Measurements from ENCODE around the gene RAPH1.
A peak's percentile ranks its signal among the peaks of the same experiment; 100 is the strongest.

Gene RAPH1, protein sequence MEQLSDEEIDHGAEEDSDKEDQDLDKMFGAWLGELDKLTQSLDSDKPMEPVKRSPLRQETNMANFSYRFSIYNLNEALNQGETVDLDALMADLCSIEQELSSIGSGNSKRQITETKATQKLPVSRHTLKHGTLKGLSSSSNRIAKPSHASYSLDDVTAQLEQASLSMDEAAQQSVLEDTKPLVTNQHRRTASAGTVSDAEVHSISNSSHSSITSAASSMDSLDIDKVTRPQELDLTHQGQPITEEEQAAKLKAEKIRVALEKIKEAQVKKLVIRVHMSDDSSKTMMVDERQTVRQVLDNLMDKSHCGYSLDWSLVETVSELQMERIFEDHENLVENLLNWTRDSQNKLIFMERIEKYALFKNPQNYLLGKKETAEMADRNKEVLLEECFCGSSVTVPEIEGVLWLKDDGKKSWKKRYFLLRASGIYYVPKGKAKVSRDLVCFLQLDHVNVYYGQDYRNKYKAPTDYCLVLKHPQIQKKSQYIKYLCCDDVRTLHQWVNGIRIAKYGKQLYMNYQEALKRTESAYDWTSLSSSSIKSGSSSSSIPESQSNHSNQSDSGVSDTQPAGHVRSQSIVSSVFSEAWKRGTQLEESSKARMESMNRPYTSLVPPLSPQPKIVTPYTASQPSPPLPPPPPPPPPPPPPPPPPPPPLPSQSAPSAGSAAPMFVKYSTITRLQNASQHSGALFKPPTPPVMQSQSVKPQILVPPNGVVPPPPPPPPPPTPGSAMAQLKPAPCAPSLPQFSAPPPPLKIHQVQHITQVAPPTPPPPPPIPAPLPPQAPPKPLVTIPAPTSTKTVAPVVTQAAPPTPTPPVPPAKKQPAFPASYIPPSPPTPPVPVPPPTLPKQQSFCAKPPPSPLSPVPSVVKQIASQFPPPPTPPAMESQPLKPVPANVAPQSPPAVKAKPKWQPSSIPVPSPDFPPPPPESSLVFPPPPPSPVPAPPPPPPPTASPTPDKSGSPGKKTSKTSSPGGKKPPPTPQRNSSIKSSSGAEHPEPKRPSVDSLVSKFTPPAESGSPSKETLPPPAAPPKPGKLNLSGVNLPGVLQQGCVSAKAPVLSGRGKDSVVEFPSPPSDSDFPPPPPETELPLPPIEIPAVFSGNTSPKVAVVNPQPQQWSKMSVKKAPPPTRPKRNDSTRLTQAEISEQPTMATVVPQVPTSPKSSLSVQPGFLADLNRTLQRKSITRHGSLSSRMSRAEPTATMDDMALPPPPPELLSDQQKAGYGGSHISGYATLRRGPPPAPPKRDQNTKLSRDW
- total RNA-seq: 4.6 to 11.7 reads per million in 2 experiments

DNA sequence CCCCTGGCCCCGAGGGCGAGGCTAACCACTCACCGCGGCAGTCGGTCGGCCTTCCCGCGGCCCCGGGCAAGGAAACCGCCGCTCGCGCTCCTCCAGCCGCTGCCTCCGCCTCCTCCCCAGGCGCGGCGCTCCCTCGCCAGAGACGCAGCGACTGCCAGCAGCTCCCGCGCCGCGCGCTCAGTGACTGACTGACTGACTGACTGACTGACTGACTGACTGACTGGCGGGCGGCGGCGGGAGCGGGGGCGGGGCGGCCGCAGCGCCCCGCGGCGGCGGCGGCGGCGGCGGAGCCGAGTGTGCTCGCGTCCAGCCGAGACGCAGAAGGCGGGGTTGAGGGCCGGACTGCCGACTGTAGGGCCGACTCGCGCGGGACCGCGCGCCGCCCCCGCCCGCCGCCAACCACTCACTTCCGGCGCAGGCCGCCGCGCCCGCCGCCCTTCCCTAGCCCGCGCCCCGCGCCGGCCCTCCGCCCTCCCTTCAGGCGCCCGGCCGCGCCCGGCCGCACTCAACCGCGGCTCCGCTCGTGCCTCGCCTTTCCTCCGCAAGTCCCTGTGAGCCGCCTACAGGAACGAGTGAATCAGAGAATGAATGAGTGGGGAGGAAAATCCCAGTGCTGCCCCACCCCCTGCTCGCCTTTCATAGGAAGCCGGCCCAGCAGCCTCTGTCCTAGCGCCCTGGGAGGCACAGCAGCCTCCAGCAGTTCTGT is at the start of gene RAPH1:
TSS of gene RAPH1 (minus strand) at position 224 of the 706 bp plus-strand sequence. CDS start 39,948 bp downstream, outside the sequence.
- DNase-seq (ENCODE audit: low read depth): peak; percentile 27

DNA sequence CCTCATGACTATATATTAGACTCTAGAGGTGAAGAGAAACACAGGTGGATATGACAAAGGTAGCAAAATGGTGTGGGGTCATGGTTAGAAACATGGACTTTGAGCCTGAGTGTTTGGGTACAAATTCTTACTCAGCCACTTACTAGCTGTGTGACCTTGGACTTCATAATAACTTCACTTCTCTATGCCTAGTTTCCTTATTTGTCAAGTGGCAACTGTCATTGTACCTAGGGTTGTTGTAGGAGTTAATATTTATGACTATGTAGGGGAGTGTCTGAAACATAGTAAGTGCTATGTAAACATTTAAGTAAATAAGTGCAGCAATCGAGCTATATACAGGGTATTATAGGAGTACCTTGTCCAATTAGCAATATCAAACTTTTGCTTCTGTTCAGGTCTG is 49.7 kb upstream of the RAPH1 start:
- DNase-seq (ENCODE audit: low read depth): no peak

DNA sequence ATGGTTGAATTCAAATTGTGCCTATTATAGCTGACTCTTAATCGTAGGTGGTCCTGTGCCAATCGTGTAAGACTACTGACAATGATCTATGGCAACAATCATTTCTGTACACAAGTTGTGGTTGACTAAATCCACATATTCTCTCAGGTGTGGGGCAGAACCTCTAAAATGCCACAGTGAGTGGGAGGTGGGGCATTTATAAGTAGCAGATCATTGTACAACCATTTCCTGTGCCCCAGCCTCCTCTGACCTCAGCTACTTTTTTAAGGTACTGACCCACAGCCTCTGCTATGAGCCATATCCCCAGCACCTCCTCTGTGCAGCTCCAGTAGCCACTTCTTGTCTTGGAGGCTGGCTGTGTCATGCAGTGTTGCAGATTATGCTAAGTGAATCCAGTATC is 48.6 kb upstream of the RAPH1 start:
- no peak for DNase-seq (ENCODE audit: low read depth)

DNA sequence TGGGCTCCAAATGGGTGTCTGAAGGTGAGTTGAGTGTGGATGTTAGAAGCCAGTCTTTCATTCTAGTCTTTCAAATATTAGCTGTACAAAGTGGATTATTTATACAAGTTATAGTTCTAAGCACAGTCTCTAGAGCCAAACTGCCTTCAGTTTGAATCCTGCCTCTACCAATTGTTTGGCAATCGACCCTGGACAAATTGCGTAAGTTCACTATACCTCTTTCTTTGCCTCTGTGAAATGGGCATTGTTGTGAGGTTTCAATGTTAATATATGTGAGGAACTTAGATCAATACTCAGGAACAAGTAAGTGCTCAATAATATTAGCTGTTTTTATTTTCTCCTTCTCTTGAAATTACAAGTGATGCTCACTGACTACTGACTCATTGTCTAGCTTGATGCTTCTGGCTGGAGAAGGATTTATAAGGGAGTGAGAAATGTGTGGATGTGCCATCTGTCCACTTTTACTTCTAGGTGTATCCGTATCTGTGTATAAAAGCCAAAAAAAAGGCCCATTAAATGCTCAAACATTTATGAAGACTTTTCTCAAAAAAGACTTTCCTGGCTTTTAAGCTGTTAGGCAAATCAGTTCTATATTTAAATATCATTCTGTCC is 48.1 kb upstream of the RAPH1 start:
- no peak for DNase-seq (ENCODE audit: low read depth)

DNA sequence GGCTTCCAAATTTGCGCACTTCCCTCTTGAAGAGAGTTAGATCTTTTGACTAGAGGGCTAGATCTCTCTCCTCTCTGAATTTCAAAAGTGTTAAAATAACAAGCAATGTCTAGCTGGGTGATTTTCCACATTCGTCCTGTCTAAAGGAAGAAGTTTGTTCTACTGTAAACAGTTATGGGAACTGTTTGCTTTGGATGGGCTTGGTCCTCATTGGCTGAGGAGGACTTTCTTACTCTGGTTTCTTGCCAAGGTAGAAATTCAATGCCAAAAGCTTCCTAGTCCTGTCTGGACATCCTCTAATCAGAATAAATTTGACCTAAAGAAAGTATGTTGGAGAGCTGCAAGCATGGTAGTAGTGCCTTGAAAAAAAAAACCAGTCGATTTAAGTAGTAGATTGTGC is 47.4 kb upstream of the RAPH1 start:
- no peak for DNase-seq (ENCODE audit: low read depth)

DNA sequence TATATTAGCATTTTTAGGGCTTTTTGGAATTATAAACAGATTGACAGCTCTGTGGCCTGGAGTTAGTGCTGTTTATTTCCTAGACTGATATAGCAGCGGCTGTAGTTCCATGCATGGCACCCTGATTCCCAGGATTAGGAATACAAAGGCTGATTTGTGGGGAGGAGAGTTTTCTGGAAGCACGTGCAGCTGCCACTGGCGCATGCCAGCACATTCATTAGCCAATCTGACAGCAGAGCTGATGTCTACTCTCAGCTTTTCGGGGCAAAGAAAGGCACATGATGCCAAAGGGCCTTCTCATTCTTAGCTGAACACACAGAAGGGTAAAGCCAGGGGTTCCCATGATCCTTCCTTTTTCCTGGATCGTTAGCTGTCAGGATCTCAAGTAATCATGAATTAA is 45.7 kb upstream of the RAPH1 start:
- no peak for DNase-seq (ENCODE audit: low read depth)

DNA sequence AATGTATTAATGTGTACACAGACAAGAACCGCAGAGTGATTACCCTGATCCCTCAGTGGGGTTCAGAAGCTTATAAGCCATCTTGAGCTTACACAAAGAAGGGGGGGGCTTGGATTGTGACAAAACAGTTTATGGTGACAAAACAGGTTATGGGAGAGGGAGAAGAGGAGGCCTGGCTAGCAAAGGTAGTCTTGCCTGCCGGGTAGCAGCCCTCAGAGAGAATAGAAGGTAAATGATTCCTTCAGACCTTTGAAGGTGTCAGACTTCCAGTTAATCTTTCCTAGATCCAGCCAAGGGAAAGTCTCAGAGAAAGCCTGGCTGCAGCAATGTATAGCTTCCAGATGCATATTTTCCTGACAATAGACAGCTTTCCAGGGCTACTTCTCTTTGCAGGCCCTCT is 44.6 kb upstream of the RAPH1 start:
- no peak for DNase-seq (ENCODE audit: low read depth)

DNA sequence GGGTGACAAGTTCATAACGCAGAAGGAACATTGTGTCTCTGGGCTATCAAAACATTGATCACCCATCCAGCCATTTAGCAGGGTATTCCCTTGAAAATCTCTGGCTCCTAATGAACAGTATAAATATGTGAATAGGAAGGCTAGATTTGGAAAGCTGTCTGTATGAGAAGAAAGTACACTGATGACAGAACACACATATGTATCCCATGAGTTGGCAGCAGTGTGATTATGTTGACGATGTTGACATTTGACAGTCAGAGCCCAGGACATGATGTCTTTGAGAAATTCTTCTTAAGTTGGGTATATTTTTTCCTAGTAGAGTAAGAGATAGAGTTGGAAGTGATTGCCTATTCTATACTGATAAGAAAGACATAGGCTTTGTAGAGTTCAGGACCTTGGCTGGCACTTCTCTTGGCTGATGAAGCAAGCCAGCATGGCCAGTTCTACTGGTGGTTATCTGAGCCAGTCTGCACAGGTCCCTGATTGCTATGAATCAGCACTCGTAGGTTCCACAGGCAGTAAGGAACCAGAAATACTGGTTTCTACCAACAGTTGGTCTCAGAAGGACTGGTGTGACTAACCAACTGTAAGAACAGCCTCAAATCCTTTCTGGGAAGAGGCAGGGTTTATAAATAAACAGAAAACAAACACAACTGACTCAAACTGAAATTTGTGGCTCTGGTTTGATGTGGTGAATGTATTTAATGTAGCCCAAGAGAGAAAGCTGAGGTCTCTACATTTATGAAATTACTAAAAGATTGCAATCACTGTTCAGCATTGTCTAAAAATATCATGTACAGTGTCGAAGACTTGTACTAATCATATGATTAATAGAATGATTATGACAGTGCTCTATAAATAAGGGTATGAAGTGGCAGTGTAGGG is 43.9 kb upstream of the RAPH1 start:
- no peak for DNase-seq (ENCODE audit: low read depth)

DNA sequence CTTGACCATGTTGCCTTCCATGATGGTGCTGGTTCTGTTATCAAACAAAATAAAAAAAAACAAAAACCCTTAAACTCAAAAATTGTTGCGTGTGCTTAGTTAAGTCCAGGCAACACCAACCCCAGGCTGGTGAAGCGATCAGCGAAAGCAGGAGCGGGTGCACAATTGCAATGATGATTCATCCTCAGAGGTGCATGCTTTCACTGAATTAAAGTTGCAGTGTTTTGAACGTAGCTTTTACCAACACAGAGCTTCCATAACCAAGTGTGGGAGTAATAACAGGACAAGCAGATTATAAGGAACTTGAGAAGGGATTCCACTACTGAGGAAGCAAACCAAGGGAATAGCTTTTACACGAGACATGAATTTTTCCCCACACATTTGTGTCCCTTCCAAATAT is 39.7 kb upstream of the RAPH1 start:
- DNase-seq (ENCODE audit: low read depth): no peak

DNA sequence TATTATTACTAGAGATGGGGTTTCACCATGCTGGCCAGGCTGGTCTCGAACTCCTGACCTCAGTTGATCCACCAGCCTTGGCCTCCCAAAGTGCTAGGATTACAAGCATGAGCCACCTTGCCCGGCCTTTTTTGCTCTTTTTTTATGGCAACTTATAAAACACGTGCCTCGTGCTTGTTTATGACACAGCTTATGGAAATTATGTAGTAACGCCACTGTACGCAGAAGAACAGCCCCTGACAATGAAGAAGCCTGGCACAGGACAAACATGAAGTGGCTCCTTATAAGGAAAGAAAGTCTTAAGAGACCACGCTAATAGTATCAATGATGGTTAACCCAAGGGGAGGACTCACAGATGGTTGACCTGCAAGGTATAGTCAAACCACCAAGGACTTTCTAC is 37.2 kb upstream of the RAPH1 start:
- no peak for DNase-seq (ENCODE audit: low read depth)

DNA sequence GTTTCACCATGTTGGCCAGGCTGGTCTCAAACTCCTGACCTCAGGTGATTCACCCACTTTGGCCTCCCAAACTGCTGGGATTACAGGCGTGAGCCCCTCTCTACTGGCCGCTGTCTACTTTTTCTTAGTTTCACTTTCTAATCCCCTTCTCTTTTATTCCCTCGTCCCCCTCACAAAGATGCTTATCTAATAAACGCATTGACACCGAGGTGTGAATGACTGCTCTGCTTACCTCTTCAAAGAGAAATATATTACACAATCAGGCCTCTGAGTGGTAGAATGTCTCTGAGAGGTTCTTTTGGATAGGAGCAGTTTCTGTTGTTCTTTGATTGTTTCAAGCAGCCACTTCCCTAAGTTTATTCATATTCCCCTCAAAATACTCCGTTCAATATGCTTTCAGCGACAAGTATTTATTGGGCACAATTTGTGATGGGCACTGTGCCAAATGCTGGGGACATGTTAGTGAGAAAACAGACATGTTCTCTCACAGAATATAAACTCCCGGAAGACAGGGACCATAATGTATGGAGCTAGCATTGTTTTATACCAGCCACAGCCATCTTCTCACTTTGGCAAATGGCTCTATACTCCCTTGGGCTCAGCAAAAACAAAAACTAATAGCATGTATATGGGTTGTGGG is 34.7 kb upstream of the RAPH1 start:
- no peak for DNase-seq (ENCODE audit: low read depth)

DNA sequence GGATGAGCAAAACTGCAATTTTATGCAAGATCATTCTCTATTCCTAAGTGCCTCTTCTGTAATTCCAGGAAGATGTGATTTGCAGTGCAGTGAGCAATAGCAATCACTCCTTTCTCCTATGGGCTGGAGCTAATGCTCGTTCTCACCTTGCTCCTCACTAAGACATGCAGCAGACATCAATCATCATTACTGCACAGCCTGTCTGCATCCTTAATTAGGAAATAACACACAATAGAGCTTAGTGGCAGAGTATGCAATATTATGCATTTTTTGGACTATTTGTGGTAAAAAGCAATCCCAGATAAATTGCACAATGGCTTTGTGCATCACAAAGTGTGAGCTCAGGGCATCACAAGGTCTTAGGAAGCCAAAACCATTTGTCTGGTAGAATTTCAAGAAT is 32.6 kb upstream of the RAPH1 start:
- DNase-seq (ENCODE audit: low read depth): no peak

DNA sequence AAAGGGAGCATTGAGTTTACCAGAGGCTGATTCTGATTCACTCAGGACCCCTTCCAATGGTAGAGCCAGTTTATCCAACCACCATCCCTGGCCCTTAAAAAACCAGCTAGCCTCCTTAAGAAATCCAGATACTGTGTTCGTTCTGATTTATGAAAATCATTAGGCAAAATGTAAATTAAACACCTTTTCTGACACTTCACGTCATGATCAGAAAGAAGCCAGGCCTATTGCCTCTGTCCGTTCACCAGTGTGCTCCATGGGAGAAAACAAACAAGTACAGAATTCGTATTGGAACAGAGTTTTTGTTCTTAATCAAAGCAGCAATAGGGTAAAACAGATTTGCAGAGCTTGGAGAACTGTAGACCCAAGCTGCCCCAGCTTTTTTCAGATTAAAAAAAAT is 31.1 kb upstream of the RAPH1 start:
- DNase-seq (ENCODE audit: low read depth): no peak

DNA sequence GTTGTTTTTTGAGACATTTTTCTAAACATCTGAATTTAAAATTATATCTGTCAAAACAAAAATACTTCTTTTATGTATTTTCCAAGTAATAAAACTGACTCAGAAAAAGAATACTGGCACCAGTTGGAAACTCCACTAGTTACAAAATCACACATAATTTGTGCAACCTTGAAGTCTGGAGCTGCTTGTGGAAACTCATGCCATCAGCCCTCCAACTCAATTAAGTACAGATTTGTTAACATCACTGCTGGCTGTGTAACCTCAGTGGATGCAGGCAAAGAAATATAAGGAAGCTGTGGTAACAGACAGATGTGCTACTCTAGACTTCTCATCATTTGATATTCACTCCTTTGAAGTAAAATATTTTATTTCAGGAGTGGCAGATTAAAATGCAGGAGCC is 30.0 kb upstream of the RAPH1 start:
- DNase-seq (ENCODE audit: low read depth): no peak

DNA sequence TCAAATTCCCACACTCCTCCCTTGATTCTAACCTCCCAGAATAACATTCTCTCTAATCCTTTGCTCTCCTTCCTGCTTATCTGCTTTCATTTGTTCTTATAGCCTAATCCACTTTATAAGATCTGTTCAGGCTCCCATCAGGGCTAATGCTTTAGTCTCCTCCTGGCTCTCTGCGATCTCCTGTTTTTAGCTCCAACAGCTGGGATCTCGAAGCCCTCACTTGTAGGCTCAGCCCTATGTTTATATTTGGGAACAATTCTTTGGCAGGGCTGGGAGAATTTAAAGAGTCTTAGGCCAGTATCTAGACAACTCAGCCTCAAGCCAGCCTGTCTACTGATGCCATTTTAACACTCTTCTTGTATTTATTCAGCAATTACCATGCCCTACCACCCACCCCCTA is 27.2 kb upstream of the RAPH1 start:
- DNase-seq (ENCODE audit: low read depth): no peak

DNA sequence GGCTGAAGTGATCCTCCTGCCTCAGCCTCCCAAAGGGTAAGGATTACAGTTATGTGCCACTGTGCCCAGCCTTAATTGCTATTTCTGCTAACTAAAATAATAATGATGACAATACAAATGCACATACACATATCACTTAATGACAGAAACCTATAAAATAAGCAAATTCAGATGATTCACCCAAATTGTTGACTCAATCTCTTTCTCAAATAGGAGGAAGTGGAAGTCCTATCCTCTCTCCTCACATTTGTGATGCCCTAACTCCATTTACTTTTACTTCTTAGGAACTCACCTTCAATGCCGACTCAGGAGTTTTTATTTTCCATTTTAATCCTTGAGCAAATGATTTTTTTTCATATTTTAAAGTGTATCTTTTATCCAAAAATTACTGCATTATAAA is 24.5 kb upstream of the RAPH1 start:
- DNase-seq (ENCODE audit: low read depth): no peak

DNA sequence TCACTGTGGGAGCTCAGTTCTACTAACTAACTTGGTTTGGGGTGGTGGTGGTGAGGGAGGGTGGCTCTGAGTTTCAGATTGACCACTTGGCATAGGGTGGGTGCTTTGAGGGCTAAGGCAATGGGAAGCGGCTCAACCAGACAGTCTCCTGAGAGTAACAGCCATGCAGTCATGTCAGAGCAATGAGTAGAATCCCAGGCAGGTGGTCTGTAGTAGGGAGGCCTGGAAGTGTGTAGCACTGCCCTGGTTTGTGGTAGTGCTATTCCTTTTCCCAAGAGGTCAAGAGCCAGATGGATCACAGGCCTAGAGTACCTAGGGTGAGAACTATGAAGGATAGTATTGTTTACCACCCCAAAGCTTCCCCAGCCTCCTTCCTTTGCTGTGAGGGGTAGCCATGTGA is 18.7 kb upstream of the RAPH1 start:
- DNase-seq (ENCODE audit: low read depth): no peak

DNA sequence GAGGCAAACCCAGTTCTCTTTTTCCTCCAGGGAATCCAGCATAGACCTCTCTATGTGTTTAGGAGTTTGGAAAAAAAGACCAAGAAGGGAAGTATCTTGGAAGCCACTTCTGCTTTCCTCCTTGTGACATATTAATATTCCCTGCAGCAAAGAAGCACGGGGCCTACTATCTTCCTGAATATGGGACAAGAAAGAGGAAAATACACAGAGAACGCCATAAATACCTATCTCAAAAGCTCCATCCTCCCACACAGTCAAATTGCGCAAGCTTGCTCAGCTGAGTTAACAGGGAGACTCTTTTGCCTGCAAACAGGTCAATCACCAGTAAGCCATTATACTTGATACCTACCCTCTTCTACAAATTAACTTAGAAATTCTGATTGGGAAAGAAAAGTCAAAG is 16.7 kb upstream of the RAPH1 start:
- DNase-seq (ENCODE audit: low read depth): no peak

DNA sequence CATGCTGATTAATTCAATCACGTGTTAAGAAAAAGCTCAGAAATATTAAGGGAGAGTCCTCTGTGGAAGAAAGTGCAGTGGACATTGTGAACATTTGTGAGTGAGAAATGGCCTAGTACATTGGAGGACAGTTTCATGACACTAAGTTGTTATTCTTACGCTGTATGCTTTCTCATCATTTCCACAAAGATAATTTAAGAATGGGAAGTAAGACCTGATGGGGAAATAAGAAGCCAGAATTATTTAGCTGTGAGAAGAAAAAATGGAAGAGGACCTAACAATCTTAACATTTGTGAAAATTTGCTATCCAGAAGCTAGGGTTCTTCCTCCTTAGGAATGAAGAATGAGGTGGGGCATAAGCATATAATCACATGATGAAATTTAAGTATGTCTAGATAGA is 15.2 kb upstream of the RAPH1 start:
- DNase-seq (ENCODE audit: low read depth): no peak

DNA sequence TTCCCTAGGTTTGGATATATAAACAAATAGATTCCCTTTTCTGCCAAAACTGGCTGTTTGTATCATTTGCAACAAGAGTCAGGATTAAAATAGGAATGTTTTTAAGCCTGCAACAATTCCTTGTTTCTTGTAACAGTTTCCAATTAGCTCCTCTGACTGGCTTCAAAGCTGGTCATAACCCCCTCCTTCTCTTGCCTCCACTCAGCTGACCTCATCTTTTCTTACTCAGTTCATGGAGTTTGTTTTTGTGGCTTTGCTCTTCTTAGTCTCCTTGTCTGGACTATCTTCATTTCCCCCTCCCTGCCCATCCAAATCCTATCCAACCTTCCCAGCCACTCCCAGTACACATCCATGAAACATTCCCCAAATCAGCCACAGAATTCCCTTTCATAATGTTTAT is 14.3 kb upstream of the RAPH1 start:
- DNase-seq (ENCODE audit: low read depth): no peak
